Stimulated activated naive B cell treated with anti-CD40 and anti-IgM and Interleukin-4, amounts not matched to agents 10 μg/mL and 1 μg/mL and 100 μg/mL, for 72 hours (primary cell): Measurements from ENCODE around the gene SRXN1.
"Not testable (repeated sequence)": the region's sequence is repeated elsewhere in the genome, so short reads cannot be mapped to it uniquely, and the experiment has no call there.

Source experiments
- ATAC-seq, 2 donors: fragments of 150-1000 bp; cut with Tn5 transposase; replicated peaks; 2 replicates each; pipeline ENCODE4 v1.10.0; 2021; ENCODE audit warnings: moderate library complexity in 1 of 2
- DNase-seq: peaks from one replicate; pipeline ENCODE4 v3.0.0; 2021
- H3K27ac Mint-ChIP-seq: one replicate; pipeline ENCODE4 v1.8.0; 2022; ENCODE audit warnings: mild to moderate bottlenecking, mixed read lengths
- H3K27me3 Mint-ChIP-seq, 2 donors: one replicate each; pipeline ENCODE4 v1.8.0; 2022; ENCODE audit warnings: mixed read lengths in 2 of 2
- H3K36me3 Mint-ChIP-seq, 2 donors: one replicate each; pipeline ENCODE4 v1.8.0; 2022; ENCODE audit warnings: mixed read lengths in 2 of 2, mild to moderate bottlenecking in 1 of 2
- H3K4me1 Mint-ChIP-seq, 2 donors: one replicate each; pipeline ENCODE4 v1.8.0; 2022; ENCODE audit warnings: mixed read lengths in 2 of 2, mild to moderate bottlenecking in 1 of 2
- H3K4me3 Mint-ChIP-seq, 2 donors: one replicate each; pipeline ENCODE4 v1.8.0; 2022; ENCODE audit warnings: mild to moderate bottlenecking in 2 of 2, mixed read lengths in 2 of 2, moderate library complexity in 1 of 2
- H3K9me3 Mint-ChIP-seq, 2 donors: one replicate each; pipeline ENCODE4 v1.8.0; 2022; ENCODE audit warnings: mixed read lengths in 2 of 2, mild to moderate bottlenecking in 1 of 2

Gene SRXN1

GRCh38 chr20:642013-642397 is 11.0 kb downstream of the SRXN1 start:
- H3K27ac Mint-ChIP-seq, H3K9me3 Mint-ChIP-seq, H3K4me3 Mint-ChIP-seq, ATAC-seq, DNase-seq: not testable (repeated sequence)
- peaks cover 7 to 27% of the 10 kb centered on the region in 2 donors for H3K4me1 Mint-ChIP-seq
- H3K36me3 Mint-ChIP-seq: peaks cover 11 to 23% of the 10 kb centered on the region in 2 donors
- H3K27me3 Mint-ChIP-seq: peaks cover 29 to 34% of the 10 kb centered on the region in 2 donors

- ATAC-seq (no peak), DNase-seq (no peak)
- Mint-ChIP-seq H3K4me3 (peak overlapping the region; percentile 15 to 63), H3K9me3 (no peaks in the 10 kb centered on the region), H3K4me1 (peaks cover 7 to 23% of the 10 kb centered on the region in 2 donors), H3K36me3 (peaks cover 6 to 18% of the 10 kb centered on the region in 2 donors), H3K27me3 (peaks cover 29 to 34% of the 10 kb centered on the region in 2 donors), H3K27ac (no peak overlapping the region)
Observed at GRCh38 chr20:641516-641875, 11.5 kb downstream of the SRXN1 start.

GRCh38 chr20:640674-641515 is 12.1 kb downstream of the SRXN1 start:
- DNase-seq: no peak
- Mint-ChIP-seq H3K9me3 (no peaks in the 10 kb centered on the region), H3K4me3 (peak overlapping the region in 1 of 2 donors; percentile 63), H3K27ac (no peak overlapping the region), H3K4me1 (peaks cover 7 to 20% of the 10 kb centered on the region in 2 donors), H3K27me3 (peaks cover 33 to 38% of the 10 kb centered on the region in 2 donors), H3K36me3 (peaks cover 3 to 18% of the 10 kb centered on the region in 2 donors)
- ATAC-seq: no peak

- no peak overlapping the region for H3K27ac Mint-ChIP-seq
- no peak for DNase-seq
- no peaks in the 10 kb centered on the region for H3K9me3 Mint-ChIP-seq
- no peak for ATAC-seq
- peaks cover 30 to 31% of the 10 kb centered on the region in 2 donors for H3K27me3 Mint-ChIP-seq
- H3K4me3 Mint-ChIP-seq: no peak overlapping the region
- H3K36me3 Mint-ChIP-seq: peaks cover 0 to 4% of the 10 kb centered on the region in 2 donors
- peaks cover 3 to 12% of the 10 kb centered on the region in 2 donors for H3K4me1 Mint-ChIP-seq
Observed at GRCh38 chr20:638579-638978, 14.4 kb downstream of the SRXN1 start.

- DNase-seq (no peak), ATAC-seq (no peak)
- no peaks in the 10 kb centered on the region for H3K36me3 Mint-ChIP-seq
- H3K4me3 Mint-ChIP-seq: no peak overlapping the region
- H3K4me1 Mint-ChIP-seq: peaks cover 0 to 6% of the 10 kb centered on the region in 2 donors
- peaks cover 20 to 22% of the 10 kb centered on the region in 2 donors for H3K27me3 Mint-ChIP-seq
- no peaks in the 10 kb centered on the region for H3K9me3 Mint-ChIP-seq
- no peak overlapping the region for H3K27ac Mint-ChIP-seq
Observed at GRCh38 chr20:637559-637958, 15.4 kb downstream of the SRXN1 start.

GRCh38 chr20:635893-636338 is 17.1 kb downstream of the SRXN1 start:
- Mint-ChIP-seq H3K27ac (no peak overlapping the region), H3K4me1 (no peaks in the 10 kb centered on the region), H3K27me3 (peaks cover 12 to 18% of the 10 kb centered on the region in 2 donors), H3K36me3 (no peaks in the 10 kb centered on the region), H3K4me3 (no peak overlapping the region), H3K9me3 (no peaks in the 10 kb centered on the region)
- ATAC-seq (no peak), DNase-seq (no peak)

- Mint-ChIP-seq H3K27ac (no peak overlapping the region), H3K36me3 (no peaks in the 10 kb centered on the region), H3K4me3 (no peak overlapping the region), H3K4me1 (no peaks in the 10 kb centered on the region), H3K27me3 (peaks cover 12 to 23% of the 10 kb centered on the region in 2 donors), H3K9me3 (no peaks in the 10 kb centered on the region)
- ATAC-seq (no peak), DNase-seq (no peak)
Observed at GRCh38 chr20:635028-635892, 17.7 kb downstream of the SRXN1 start.

- Mint-ChIP-seq H3K27ac (no peak overlapping the region), H3K36me3 (no peaks in the 10 kb centered on the region), H3K9me3 (no peaks in the 10 kb centered on the region), H3K4me1 (no peaks in the 10 kb centered on the region), H3K4me3 (no peak overlapping the region), H3K27me3 (peaks cover 17 to 27% of the 10 kb centered on the region in 2 donors)
- DNase-seq: no peak
- ATAC-seq: no peak
Observed at GRCh38 chr20:634148-634925, 18.7 kb downstream of the SRXN1 start.

GRCh38 chr20:631101-631500 is 21.9 kb downstream of the SRXN1 start:
- H3K4me3 Mint-ChIP-seq: no peak overlapping the region
- H3K4me1 Mint-ChIP-seq: no peaks in the 10 kb centered on the region
- H3K27ac Mint-ChIP-seq: no peak overlapping the region
- H3K9me3 Mint-ChIP-seq: no peaks in the 10 kb centered on the region
- no peaks in the 10 kb centered on the region for H3K36me3 Mint-ChIP-seq
- no peak for ATAC-seq
- H3K27me3 Mint-ChIP-seq: peaks cover 14 to 22% of the 10 kb centered on the region in 2 donors
- no peak for DNase-seq

GRCh38 chr20:626579-626978 is 26.4 kb downstream of the SRXN1 start:
- Mint-ChIP-seq H3K27me3 (peaks cover 31% of the 10 kb centered on the region in 2 donors), H3K9me3 (peaks cover 1 to 5% of the 10 kb centered on the region in 2 donors), H3K4me1 (no peaks in the 10 kb centered on the region), H3K4me3 (no peak overlapping the region), H3K36me3 (no peaks in the 10 kb centered on the region), H3K27ac (no peak overlapping the region)
- ATAC-seq: no peak
- no peak for DNase-seq

- Mint-ChIP-seq H3K9me3 (peaks cover 1 to 5% of the 10 kb centered on the region in 2 donors), H3K27me3 (peaks cover 39 to 43% of the 10 kb centered on the region in 2 donors), H3K4me1 (no peaks in the 10 kb centered on the region), H3K27ac (no peak overlapping the region), H3K36me3 (no peaks in the 10 kb centered on the region), H3K4me3 (no peak overlapping the region)
- ATAC-seq: no peak
- no peak for DNase-seq
Observed at GRCh38 chr20:625360-625932, 27.6 kb downstream of the SRXN1 start.

GRCh38 chr20:623704-624103 is 29.3 kb downstream of the SRXN1 start:
- no peaks in the 10 kb centered on the region for H3K36me3 Mint-ChIP-seq
- no peak for ATAC-seq

GRCh38 chr20:623021-623420 is 30.0 kb downstream of the SRXN1 start:
- H3K27ac Mint-ChIP-seq: no peak overlapping the region
- H3K4me1 Mint-ChIP-seq: no peaks in the 10 kb centered on the region
- H3K9me3 Mint-ChIP-seq: peaks cover 3 to 7% of the 10 kb centered on the region in 2 donors
- H3K4me3 Mint-ChIP-seq: no peak overlapping the region
- H3K36me3 Mint-ChIP-seq: no peaks in the 10 kb centered on the region
- H3K27me3 Mint-ChIP-seq: peaks cover 50 to 54% of the 10 kb centered on the region in 2 donors
- DNase-seq (no peak), ATAC-seq (no peak)

More at GRCh38 chr20:623704-624103, 29.3 kb downstream of the SRXN1 start:
- no peak overlapping the region for H3K4me3 Mint-ChIP-seq
- no peak overlapping the region for H3K27ac Mint-ChIP-seq
- H3K27me3 Mint-ChIP-seq: peaks cover 49 to 54% of the 10 kb centered on the region in 2 donors
- H3K4me1 Mint-ChIP-seq: no peaks in the 10 kb centered on the region
- no peak for DNase-seq
- H3K9me3 Mint-ChIP-seq: peaks cover 1 to 5% of the 10 kb centered on the region in 2 donors
